ENCODE data around the gene DLX6. TPM values are rescaled to one million over a fixed set of nuclear protein-coding genes. Genes with fewer than 3 reads are reported as not detected.
A peak's percentile ranks its signal among the peaks of the same experiment; 100 is the strongest.

DLX6 gene
- total and polyA plus RNA-seq, 2 of the 8 experiments (the other 6 are each of a cell fraction or from before 2014, with no cell fraction given) = not detected

GRCh38 chr7:96997512-96998032 is 7.8 kb upstream of the DLX6 start:
- Histone ChIP-seq H3K36me3 (ENCODE audit: control insufficient read depth in 2 of 4, insufficient read depth in 4 of 4, low read length in 3 of 4) (peaks cover 0 to 5% (median 0%) of the 10 kb centered on the region in 4 experiments; a peak in 1 of 8 replicates), H4K8ac (ENCODE audit: extremely low read depth, insufficient read depth, low read length) (no peak overlapping the region), H2BK5ac (ENCODE audit: low read depth, low read length) (no peak overlapping the region), H2AFZ (ENCODE audit: low read length) (no peak overlapping the region), H3K23me2 (ENCODE audit: low read depth, low read length) (no peaks in the 10 kb centered on the region; the same call in 1 of the 2 replicates), H3K4me1 (replicated peaks in 1 of 4; ENCODE audit: control insufficient read depth in 3 of 4, insufficient read depth in 4 of 4, low read length in 3 of 4) (peaks cover 10 to 41% (median 30%) of the 10 kb centered on the region in 4 experiments), H3K79me2 (ENCODE audit: control insufficient read depth in 1 of 2, insufficient read depth in 2 of 2, low read length in 2 of 2) (no peaks in the 10 kb centered on the region), H2BK15ac (ENCODE audit: low read length) (no peak overlapping the region), H4K20me1 (replicated peaks in 1 of 2; ENCODE audit: control insufficient read depth in 1 of 2, insufficient read depth in 2 of 2, low read length in 2 of 2) (peaks cover 10 to 44% of the 10 kb centered on the region in 2 experiments), H2BK12ac (ENCODE audit: low read depth, low read length) (no peak overlapping the region; the same call in 1 of the 2 replicates), H3K9ac (replicated peaks in 1 of 4; ENCODE audit: extremely low read depth in 1 of 4, low read depth in 3 of 4, low read length in 3 of 4) (no peak overlapping the region), H4K91ac (replicated peaks; ENCODE audit: insufficient read length, low read length) (no peak overlapping the region), H3K79me1 (ENCODE audit: low read depth, low read length) (no peaks in the 10 kb centered on the region), H2AK5ac (ENCODE audit: low read depth, low read length) (peak overlapping the region; percentile 91; the same call in 1 of the 2 replicates), H3K4me3 (ENCODE audit: extremely low read depth in 1 of 4, insufficient read depth in 2 of 4, low read depth in 3 of 4, low read length in 4 of 4) (no peak overlapping the region), H3K27me3 (replicated peaks in 1 of 4; ENCODE audit: control insufficient read depth in 3 of 4, extremely low read depth in 1 of 4, insufficient read depth in 3 of 4, low read length in 3 of 4) (peaks cover 83 to 99% (median 94%) of the 10 kb centered on the region in 4 experiments), H4K5ac (ENCODE audit: insufficient read length, low read depth, low read length) (no peak overlapping the region), H3K4me2 (ENCODE audit: insufficient read depth in 1 of 2, low read depth in 2 of 2, low read length in 2 of 2) (peak overlapping the region in 1 of 2 experiments; percentile 19; a peak in 1 of 4 replicates), H3K4ac (replicated peaks; ENCODE audit: insufficient read length, low read depth, low read length) (no peak overlapping the region), H2BK20ac (ENCODE audit: low read length) (no peak overlapping the region), H3K56ac (replicated peaks; ENCODE audit: insufficient read length, low read depth, low read length) (no peak overlapping the region), H3K23ac (ENCODE audit: insufficient read length) (no peak overlapping the region), H3K18ac (ENCODE audit: extremely low read depth, low read length) (no peak overlapping the region), H2BK120ac (replicated peaks; ENCODE audit: low read depth, low read length) (no peak overlapping the region), H3K14ac (ENCODE audit: insufficient read length) (no peak overlapping the region), H3K9me3 (ENCODE audit: insufficient read depth in 2 of 2, low read depth in 1 of 2, low read length in 1 of 2) (peaks cover 0 to 5% of the 10 kb centered on the region in 2 experiments; a peak in 1 of 4 replicates), H3K27ac (ENCODE audit: low read depth, low read length) (no peak overlapping the region)
- DNase-seq (ENCODE audit: low read depth in 1 of 2, low spot score in 2 of 2) = no peak
- peak; percentile 42; the same call in 1 of the 2 replicates for TF ChIP-seq CBX8 (IDR thresholded peaks at IDR 0.05; ENCODE audit: borderline replicate concordance, low read depth, low read length)
- peak; percentile 76 for TF ChIP-seq EZH2 (IDR thresholded peaks at IDR 0.05; ENCODE audit: low read depth, low read length, severe bottlenecking)
- peak; percentile 88 for TF ChIP-seq RNF2 (IDR thresholded peaks at IDR 0.05; ENCODE audit: borderline replicate concordance, low read depth, low read length, missing control alignments, poor library complexity, severe bottlenecking)
- no peak for TF ChIP-seq SIRT6 (IDR thresholded peaks at IDR 0.05; ENCODE audit: low read length)
- peak; percentile 87 for TF ChIP-seq SUZ12 (IDR thresholded peaks at IDR 0.05; ENCODE audit: low read length)
- TF ChIP-seq CTBP2 (IDR thresholded peaks at IDR 0.05; ENCODE audit: borderline replicate concordance, insufficient read depth, insufficient read length, low read length) = no peak
- no peak for TF ChIP-seq RFX5 (IDR thresholded peaks at IDR 0.05; ENCODE audit: borderline replicate concordance, low read depth, low read length)
- CTCF ChIA-PET (ENCODE audit: partially characterized antibody) = interaction anchor here (1.0 to 12.6 kb wide), 3 partner anchors 9 to 156 kb away, joined by 3 to 150 read pairs (median 4); no protein-coding TSS in a partner anchor
- POLR2A ChIA-PET (ENCODE audit: partially characterized antibody) = no interaction called here
- 15% methylated on average over 23 of the region's 23 CpGs; no CpG with 5 or more reads in 1 of the 2 experiments for WGBS, 2 experiments (ENCODE audit: extremely low coverage in 1 of 2, insufficient coverage in 1 of 2, insufficient read length in 1 of 2, insufficient replicate concordance in 2 of 2, low coverage in 1 of 2, low lambda C conversion rate in 2 of 2, missing lambda C conversion rate in 1 of 2)
- FAIRE-seq = no peak
